Activated CD8-positive, alpha-beta memory T cell treated with anti-CD3 and anti-CD28 coated beads for 1 hour (primary cell): ENCODE results near the gene OR5D16.
"Not testable (repeated sequence)": the region's sequence is repeated elsewhere in the genome, so short reads cannot be mapped to it uniquely, and the experiment has no call there.

Experiments used
- DNase-seq, 2 donors: peaks; one replicate each; pipeline ENCODE4 v3.0.0-alpha.2; 2020; ENCODE audit warnings: low read depth in 1 of 2; ENCODE audit errors: extremely low read depth in 1 of 2

OR5D16 gene

GRCh38 chr11:55838452-55838851 is at the start of gene OR5D16:
TSS of gene OR5D16 (plus strand) at chr11:55838752. CDS start at chr11:55838752, 0 bp downstream.
- DNase-seq: no peak

GRCh38 chr11:55791606-55792005 is 46.9 kb upstream of the OR5D16 start:
- DNase-seq: no peak

- no peak for DNase-seq
These were observed 45.2 kb upstream of the OR5D16 start for GRCh38 chr11:55793321-55793720.

- no peak for DNase-seq
These were observed 43.3 kb upstream of the OR5D16 start, which contains the start of gene OR5D14 for GRCh38 chr11:55795256-55795655. TSS of gene OR5D14 (plus strand) at chr11:55795556. CDS start at chr11:55795556, 0 bp downstream.

GRCh38 chr11:55806248-55806647 is 32.3 kb upstream of the OR5D16 start:
- no peak for DNase-seq

- no peak for DNase-seq
These were observed 27.5 kb upstream of the OR5D16 start, which contains the start of gene OR5L1 for GRCh38 chr11:55811067-55811466. TSS of gene OR5L1 (plus strand) at chr11:55811367. CDS start at chr11:55811467, 100 bp downstream.

GRCh38 chr11:55819330-55819729 is 19.2 kb upstream of the OR5D16 start, which contains the start of gene OR5D18:
TSS of gene OR5D18 (plus strand) at chr11:55819630. CDS start at chr11:55819630, 0 bp downstream.
- DNase-seq: no peak

- DNase-seq: no peak
These were observed 11.6 kb upstream of the OR5D16 start, which contains the start of gene OR5L2 for GRCh38 chr11:55826919-55827318. TSS of gene OR5L2 (plus strand) at chr11:55827219. CDS start at chr11:55827219, 0 bp downstream.

GRCh38 chr11:55847453-55847852 is 8.9 kb downstream of the OR5D16 start:
- DNase-seq: no peak

- DNase-seq: no peak
These were observed 10.5 kb downstream of the OR5D16 start for GRCh38 chr11:55849037-55849436.

- no peak for DNase-seq
These were observed 13.6 kb downstream of the OR5D16 start for GRCh38 chr11:55852141-55852540.

GRCh38 chr11:55854704-55855103 is 16.2 kb downstream of the OR5D16 start:
- no peak for DNase-seq

GRCh38 chr11:55867354-55867753 is 28.8 kb downstream of the OR5D16 start:
- not testable (repeated sequence) for DNase-seq

- DNase-seq: not testable (repeated sequence)
These were observed 34.2 kb downstream of the OR5D16 start for GRCh38 chr11:55872731-55873130.

GRCh38 chr11:55873146-55873545 is 34.6 kb downstream of the OR5D16 start:
- DNase-seq: not testable (repeated sequence)

- DNase-seq: not testable (repeated sequence)
These were observed 44.4 kb downstream of the OR5D16 start, which contains the start of gene TRIM51 for GRCh38 chr11:55882997-55883396. TSS of gene TRIM51 (plus strand) at chr11:55883297. CDS start at chr11:55885429, 2,132 bp downstream.

GRCh38 chr11:55884995-55885394 is 46.4 kb downstream of the OR5D16 start:
- DNase-seq: not testable (repeated sequence)

- not testable (repeated sequence) for DNase-seq
These were observed 46.9 kb downstream of the OR5D16 start for GRCh38 chr11:55885481-55885880.
